OCI-LY1 (cell line): ENCODE measurements around the gene MACROD2.

ENCODE experiments used
- H2AFZ ChIP-seq: fragments of 200-600 bp; sonication (generic), shearing (Covaris generic); 2 replicates; pipeline ENCODE4 v1.6.0; 2014; ENCODE audit warnings: antibody characterized with exemption, mild to moderate bottlenecking, low read length
- H3F3A ChIP-seq: fragments of 200-600 bp; sonication (generic), shearing (Covaris generic); 2 replicates; pipeline ENCODE4 v1.6.0; 2014; ENCODE audit warnings: mild to moderate bottlenecking, antibody characterized with exemption, low read length, moderate library complexity; ENCODE audit not compliant: insufficient read depth
- H3K27ac ChIP-seq: fragments of 200-600 bp; sonication (generic); 2 replicates; pipeline ENCODE4 v1.5.1; 2014; ENCODE audit warnings: low read length, mixed run types, mild to moderate bottlenecking, low read depth; ENCODE audit not compliant: poor library complexity, severe bottlenecking
- H3K27me3 ChIP-seq: fragments of 200-600 bp; sonication (generic); 2 replicates; pipeline ENCODE4 v1.6.0; 2014; ENCODE audit warnings: antibody characterized with exemption, mild to moderate bottlenecking, low read length, moderate library complexity; ENCODE audit not compliant: insufficient read depth
- H3K36me3 ChIP-seq: fragments of 200-600 bp; sonication (generic); 2 replicates; pipeline ENCODE4 v1.6.1; 2014; ENCODE audit warnings: mild to moderate bottlenecking, antibody characterized with exemption, low read length, moderate library complexity, mixed read lengths; ENCODE audit not compliant: insufficient read depth
- H3K4me1 ChIP-seq: fragments of 200-600 bp; sonication (generic); 2 replicates; pipeline ENCODE4 v1.5.1; 2014; ENCODE audit warnings: mild to moderate bottlenecking, low read length, moderate library complexity; ENCODE audit not compliant: insufficient read depth, severe bottlenecking
- H3K4me2 ChIP-seq: fragments of 200-600 bp; sonication (generic), shearing (Covaris generic); 2 replicates; pipeline ENCODE4 v1.6.1; 2014; ENCODE audit warnings: low read length
- H3K4me3 ChIP-seq: fragments of 200-600 bp; sonication (generic); 2 replicates; pipeline ENCODE4 v1.5.1; 2014; ENCODE audit warnings: low read length, low read depth, mild to moderate bottlenecking, mixed read lengths; ENCODE audit not compliant: poor library complexity, severe bottlenecking
- H3K79me2 ChIP-seq: fragments of 200-600 bp; shearing (Covaris generic); 2 replicates; pipeline ENCODE4 v1.6.1; 2016; ENCODE audit warnings: mixed run types, low read length, mixed read lengths; ENCODE audit not compliant: insufficient read depth
- H3K9ac ChIP-seq: fragments of 200-600 bp; sonication (generic), shearing (Covaris generic); 2 replicates; pipeline ENCODE4 v1.6.1; 2014; ENCODE audit warnings: mild to moderate bottlenecking, low read length, mixed read lengths
- H3K9me2 ChIP-seq: fragments of 200-600 bp; sonication (generic), shearing (Covaris generic); 2 replicates; pipeline ENCODE4 v1.6.1; 2014; ENCODE audit warnings: low read depth, mild to moderate bottlenecking, low read length, mixed read lengths
- H3K9me3 ChIP-seq: fragments of 200-600 bp; shearing (Covaris generic); 2 replicates; pipeline ENCODE4 v1.6.1; 2014; ENCODE audit warnings: low read length, mixed read lengths
- H4K20me1 ChIP-seq: fragments of 200-600 bp; sonication (generic), shearing (Covaris generic); 2 replicates; pipeline ENCODE4 v1.6.0; 2016; ENCODE audit warnings: mild to moderate bottlenecking, low read length; ENCODE audit not compliant: insufficient read depth
- CTCF ChIP-seq: fragments of 200-600 bp; sonication (generic), shearing (Covaris generic); IDR thresholded peaks from 2 replicates; pipeline ENCODE4 v1.5.1; 2017; ENCODE audit warnings: mild to moderate bottlenecking, antibody characterized with exemption, low read length, moderate library complexity, mixed read lengths
- EZH2 ChIP-seq: fragments of 200-600 bp; sonication (generic), shearing (Covaris generic); IDR thresholded peaks from 2 replicates; pipeline ENCODE4 v1.8.0; 2017; ENCODE audit warnings: borderline replicate concordance, mixed run types, mild to moderate bottlenecking, antibody characterized with exemption, low read length, moderate library complexity, mixed read lengths

The MACROD2 gene

DNA sequence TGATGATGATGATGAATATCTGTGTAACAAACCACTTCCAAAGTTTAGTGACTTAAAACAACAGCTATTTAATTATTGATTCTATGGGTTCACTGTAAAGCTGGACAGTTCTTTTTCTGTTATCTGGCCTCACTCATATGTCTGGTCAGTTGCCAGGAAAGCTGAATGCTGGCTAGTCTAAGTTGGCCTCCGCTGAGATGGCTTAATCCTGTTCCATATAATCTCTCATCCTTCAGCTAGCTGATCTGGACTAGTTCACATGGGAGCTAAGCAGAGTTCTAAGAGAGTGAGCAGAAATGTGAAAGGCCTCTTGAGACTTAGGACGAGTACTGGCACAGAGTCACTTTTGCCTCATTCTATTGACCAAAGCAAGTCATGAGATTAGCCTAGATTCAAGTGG is 676.8 kb downstream of the MACROD2 start:
- no peak overlapping the region for H3K9ac ChIP-seq
- H3K27me3 ChIP-seq: no peaks in the 10 kb centered on the region
- H4K20me1 ChIP-seq: no peaks in the 10 kb centered on the region
- no peak overlapping the region for H3K4me3 ChIP-seq
- H3K4me1 ChIP-seq: no peaks in the 10 kb centered on the region
- no peak overlapping the region for H3K27ac ChIP-seq
- no peaks in the 10 kb centered on the region for H3K9me2 ChIP-seq
- TF ChIP-seq CTCF: no peak
- TF ChIP-seq EZH2: no peak
- no peaks in the 10 kb centered on the region for H3K9me3 ChIP-seq
- H2AFZ ChIP-seq: no peak overlapping the region
- no peaks in the 10 kb centered on the region for H3F3A ChIP-seq
- no peak overlapping the region for H3K4me2 ChIP-seq
- no peaks in the 10 kb centered on the region for H3K36me3 ChIP-seq
- no peaks in the 10 kb centered on the region for H3K79me2 ChIP-seq

DNA sequence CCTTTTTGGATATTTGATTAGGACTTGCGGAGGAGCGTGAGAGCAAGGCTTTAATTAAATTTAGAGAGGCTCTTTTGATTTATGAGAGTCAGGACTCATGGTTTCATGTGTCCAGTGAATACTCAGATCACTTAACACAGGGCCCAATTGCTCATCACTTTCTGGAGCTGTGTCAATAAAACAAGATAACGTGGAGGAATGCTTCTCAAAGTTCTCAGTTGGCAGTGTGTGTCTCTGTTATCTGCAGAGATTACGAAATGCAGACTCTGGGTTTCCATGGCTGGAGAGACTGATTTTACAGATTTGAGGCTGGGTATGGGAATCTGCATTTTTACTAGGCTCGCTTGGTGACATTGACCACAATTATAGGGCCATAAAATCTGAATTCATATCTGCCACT is 677.8 kb downstream of the MACROD2 start:
- H3K4me2 ChIP-seq: no peak overlapping the region
- no peaks in the 10 kb centered on the region for H3K9me3 ChIP-seq
- no peaks in the 10 kb centered on the region for H3K27me3 ChIP-seq
- TF ChIP-seq EZH2: no peak
- TF ChIP-seq CTCF: no peak
- H3K36me3 ChIP-seq: no peaks in the 10 kb centered on the region
- no peaks in the 10 kb centered on the region for H3K79me2 ChIP-seq
- H2AFZ ChIP-seq: no peak overlapping the region
- H3K9me2 ChIP-seq: no peaks in the 10 kb centered on the region
- no peak overlapping the region for H3K9ac ChIP-seq
- H4K20me1 ChIP-seq: no peaks in the 10 kb centered on the region
- no peak overlapping the region for H3K4me3 ChIP-seq
- H3K4me1 ChIP-seq: no peaks in the 10 kb centered on the region
- H3K27ac ChIP-seq: no peak overlapping the region
- no peaks in the 10 kb centered on the region for H3F3A ChIP-seq

DNA sequence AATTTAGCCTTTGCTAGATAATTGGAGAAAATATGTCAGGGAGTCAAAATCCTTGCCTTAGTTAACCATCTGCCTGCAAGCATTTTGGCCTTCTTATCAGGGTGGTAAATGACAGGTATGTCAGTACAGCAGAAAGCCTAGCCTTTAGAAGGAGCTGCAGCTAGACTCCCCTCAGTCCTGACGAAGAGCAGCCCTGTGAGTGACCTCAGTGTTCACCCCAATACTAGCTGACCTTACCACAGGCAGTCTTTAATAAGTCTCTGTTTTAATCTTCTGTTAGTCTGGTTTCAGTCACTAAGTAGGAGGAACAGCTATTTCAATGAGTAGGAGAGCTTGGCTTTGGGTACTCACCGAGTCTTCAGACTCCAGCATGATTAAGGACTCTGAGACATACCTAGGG is 682.1 kb downstream of the MACROD2 start:
- Histone ChIP-seq H3K4me3 (no peak overlapping the region), H2AFZ (no peak overlapping the region), H4K20me1 (no peaks in the 10 kb centered on the region), H3K79me2 (no peaks in the 10 kb centered on the region), H3K9me3 (no peaks in the 10 kb centered on the region), H3F3A (no peaks in the 10 kb centered on the region), H3K9ac (no peak overlapping the region), H3K4me2 (no peak overlapping the region), H3K27ac (no peak overlapping the region), H3K36me3 (no peaks in the 10 kb centered on the region), H3K9me2 (no peaks in the 10 kb centered on the region), H3K4me1 (no peaks in the 10 kb centered on the region), H3K27me3 (no peaks in the 10 kb centered on the region)
- TF ChIP-seq EZH2 (no peak), CTCF (no peak)
